ENCODE data around the gene UBE2O. TPM values are rescaled to one million over a fixed set of nuclear protein-coding genes. Genes with fewer than 3 reads are reported as not detected.

UBE2O gene
- 35.9 TPM for total RNA-seq
- long read RNA-seq, full-length matches to known transcripts = 6 of 45 reads
- long read RNA-seq, partial matches to known transcripts = 25 of 45 reads
- long read RNA-seq, other reads (novel, unspliced or antisense) = 14 of 45 reads

DNA sequence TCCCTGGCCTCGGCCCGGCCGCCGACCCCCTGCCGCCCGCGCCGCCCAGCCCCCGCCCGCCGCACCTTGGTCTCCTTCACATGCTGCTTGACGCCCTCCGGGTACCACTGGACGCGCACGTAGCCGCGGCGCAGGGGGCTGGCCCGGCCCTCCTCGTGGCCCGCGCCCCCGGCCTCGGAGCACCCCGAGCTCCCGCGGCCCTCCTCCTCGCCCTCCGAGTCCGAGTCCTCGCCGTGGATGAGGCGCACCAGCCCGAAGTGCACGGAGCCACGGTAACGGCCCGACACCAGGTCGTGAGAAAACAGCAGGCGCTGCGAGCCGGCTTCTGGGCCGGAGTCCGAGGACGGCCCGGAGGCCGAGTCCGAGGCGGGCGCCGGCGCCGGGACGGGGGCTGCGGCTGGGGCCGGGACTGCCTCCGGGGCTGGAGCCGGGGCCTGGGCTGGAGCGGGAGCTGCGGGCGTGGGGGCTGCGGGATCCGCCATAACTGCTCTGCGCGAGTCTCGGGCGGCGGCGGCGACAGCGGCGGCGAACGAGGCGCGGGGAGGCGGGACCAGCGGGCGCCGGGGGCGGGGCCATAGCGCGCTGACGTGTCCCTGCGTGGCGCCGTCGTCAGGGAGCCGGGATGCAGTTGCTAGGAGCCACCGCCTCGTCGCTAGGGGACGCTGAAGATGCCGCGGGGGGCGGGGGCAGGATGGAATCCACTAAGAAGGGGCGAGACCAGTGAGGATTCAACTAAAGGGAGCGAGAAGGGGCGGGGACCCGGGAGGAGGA is at the start of gene UBE2O:
TSS of gene UBE2O (minus strand) at position 493 of the 771 bp plus-strand sequence. CDS start at position 482, 11 bp downstream.
- ATAC-seq (ENCODE audit: poor library complexity) (peak; percentile 96), DNase-seq (peak; percentile 94)
- intact Hi-C loops (cut with DNase I) = no loop called here

DNA sequence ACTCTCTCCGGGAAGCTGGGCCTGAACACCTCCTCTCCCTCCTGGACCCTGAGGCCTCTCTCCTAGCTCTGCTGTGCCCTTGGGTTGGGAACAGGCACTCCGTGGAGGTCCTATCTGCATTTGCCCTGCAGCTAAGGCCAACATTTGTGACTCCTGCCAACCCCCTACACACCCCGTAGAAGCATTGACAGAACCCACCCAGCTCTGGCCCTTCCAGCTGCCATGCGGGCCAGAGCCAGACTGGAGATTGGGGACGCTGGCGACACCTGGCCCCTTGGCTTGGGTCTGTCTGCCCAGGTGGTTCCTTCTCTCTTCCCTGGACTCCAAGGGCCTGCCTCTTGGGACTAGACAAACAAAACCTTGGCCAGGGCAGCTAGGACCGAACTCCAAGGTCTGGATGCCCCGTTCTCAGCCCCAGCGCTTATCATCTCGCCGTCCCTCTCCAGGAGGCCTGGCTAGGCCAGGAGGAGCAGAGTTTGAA is 48.9 kb upstream of the UBE2O start:
- intact Hi-C loops (cut with DNase I) = no loop called here
- no peak for ATAC-seq (ENCODE audit: poor library complexity)

DNA sequence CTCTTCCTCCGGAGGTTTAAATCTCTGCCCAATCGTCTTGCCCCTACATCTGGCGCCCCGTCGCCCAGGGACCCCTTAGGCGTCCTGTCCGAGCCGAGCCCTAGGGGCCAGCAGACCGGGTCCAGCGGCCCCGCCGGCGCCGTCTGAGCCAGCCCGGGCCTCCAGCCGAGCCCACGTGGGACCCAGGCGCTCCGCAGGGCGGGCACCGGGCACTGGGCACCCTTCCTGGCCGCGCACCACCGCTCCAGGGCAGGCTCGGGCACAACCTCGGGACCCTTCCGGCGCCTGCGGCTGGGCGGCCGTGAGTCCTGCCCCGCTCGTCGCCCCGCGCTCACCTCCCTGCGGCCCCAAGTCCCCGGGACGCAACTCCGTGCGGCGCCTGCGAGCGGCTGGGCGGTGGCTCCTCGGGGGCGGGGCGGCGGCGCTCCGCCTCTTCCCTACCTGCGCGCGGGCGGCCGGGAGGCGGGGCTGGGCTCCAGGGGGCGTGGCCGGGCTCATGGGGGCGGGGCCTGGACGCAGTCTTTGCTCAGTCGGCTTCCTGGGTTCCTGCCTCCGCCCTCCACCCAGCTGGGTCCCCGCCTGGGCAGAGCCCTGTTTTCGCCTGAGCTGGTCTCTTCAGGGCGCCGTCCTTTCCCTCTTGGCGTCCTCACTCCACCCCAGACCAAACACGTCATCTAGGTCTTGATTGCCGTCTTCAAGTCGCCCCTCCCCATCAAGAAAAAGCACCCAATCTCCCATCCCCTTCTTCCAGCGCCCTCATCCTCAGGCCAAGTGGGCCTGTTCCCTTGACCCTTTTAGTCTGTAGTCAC is 48.3 kb upstream of the UBE2O start, which contains the start of gene RHBDF2:
TSS of gene RHBDF2 (minus strand) at position 406 of the 809 bp plus-strand sequence. CDS start 19,899 bp downstream, outside the sequence.
- intact Hi-C loops (cut with DNase I) = no loop called here
- peak; percentile 90 for ATAC-seq (ENCODE audit: poor library complexity)
- DNase-seq = peak; percentile 95

More for the DNA sequence above, 48.9 kb upstream of the UBE2O start:
- DNase-seq = no peak

DNA sequence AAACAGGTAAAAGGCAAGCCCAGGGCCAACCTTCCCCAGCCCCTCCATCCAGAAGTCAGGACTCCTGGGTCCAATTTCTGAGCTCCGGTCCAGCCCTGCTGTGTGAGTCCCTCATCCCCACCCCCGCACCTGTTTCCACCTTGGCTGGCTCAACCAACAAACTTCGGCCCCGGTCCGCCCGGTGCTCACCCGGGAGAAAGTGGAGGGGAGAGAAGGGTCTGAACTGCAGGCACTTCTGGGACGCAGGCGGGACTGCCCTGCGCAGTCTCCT is 47.7 kb upstream of the UBE2O start:
- ATAC-seq (ENCODE audit: poor library complexity) = peak; percentile 1
- intact Hi-C loops (cut with DNase I) = no loop called here
- DNase-seq = no peak

DNA sequence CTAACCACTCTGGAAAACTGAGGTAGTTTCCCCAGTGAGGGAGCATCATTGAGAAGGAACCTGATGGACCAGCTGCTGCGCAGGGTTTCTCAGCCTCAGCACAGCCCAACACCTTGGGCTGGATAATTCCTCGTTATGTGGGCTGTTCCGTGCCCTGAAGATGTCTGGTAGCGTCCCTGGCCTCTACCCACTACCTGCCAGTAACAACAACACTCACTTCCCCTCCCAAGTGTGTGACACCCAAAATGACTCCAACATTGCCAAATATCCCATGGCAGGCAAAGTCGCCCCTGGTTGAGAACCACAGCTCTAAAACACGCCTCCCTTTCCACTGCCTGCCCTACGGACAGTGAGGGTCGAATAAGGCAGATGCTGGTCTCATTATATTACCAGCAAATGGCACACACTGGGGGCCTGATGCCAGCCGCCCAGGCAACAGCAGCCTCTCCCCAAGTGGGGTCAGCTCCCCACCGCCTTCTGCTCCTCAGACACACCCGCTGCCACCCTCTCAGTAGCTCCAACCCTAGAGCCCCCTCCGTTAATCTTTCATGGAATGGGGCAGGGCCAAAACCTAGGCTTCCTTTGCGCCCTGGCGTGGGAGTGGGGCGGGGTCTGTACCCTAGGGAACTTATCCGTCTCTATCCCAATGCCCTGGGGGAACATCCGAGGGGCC is 47.3 kb upstream of the UBE2O start:
- DNase-seq = no peak
- intact Hi-C loops (cut with DNase I) = no loop called here
- ATAC-seq (ENCODE audit: poor library complexity) = no peak

DNA sequence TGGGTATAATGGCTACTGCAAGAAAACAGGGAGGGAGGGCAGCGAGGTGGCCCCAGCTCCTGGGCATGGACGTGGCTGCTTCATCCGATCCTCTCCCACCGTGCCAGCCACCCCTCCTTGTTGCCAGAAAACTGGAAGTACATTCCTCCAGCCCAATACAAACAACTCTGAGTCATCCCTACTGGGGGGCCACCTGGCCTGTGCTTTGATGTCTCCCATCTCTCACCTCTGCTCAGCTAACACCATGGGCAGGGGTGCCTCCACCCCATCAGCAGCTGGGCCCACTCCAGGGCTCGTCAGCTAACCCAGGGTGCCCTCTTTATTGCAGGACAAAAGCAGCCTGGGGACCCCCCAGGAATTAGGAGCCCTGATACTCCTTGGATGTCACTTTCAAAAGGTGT is 46.3 kb upstream of the UBE2O start:
- no peak for ATAC-seq (ENCODE audit: poor library complexity)
- intact Hi-C loops (cut with DNase I) = no loop called here
- DNase-seq = no peak

DNA sequence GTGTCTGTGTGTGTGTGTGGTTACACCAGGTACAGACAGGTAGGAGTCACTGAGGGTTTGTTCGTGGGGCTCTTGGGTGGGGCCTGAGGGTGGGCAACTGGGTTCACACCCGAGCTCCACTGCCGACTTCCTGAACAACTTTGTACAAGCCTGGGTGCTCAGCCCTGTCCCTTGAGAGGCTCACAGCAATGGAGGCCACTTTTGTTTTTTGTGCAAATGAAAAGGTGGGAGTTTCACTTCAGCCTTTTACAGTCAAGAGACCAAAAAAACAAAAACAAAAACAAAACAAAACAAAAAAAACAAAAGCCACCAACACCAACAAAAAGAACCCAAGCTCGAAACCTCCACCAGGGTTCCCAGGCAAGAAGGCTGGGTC is 45.9 kb upstream of the UBE2O start:
- intact Hi-C loops (cut with DNase I) = no loop called here

DNA sequence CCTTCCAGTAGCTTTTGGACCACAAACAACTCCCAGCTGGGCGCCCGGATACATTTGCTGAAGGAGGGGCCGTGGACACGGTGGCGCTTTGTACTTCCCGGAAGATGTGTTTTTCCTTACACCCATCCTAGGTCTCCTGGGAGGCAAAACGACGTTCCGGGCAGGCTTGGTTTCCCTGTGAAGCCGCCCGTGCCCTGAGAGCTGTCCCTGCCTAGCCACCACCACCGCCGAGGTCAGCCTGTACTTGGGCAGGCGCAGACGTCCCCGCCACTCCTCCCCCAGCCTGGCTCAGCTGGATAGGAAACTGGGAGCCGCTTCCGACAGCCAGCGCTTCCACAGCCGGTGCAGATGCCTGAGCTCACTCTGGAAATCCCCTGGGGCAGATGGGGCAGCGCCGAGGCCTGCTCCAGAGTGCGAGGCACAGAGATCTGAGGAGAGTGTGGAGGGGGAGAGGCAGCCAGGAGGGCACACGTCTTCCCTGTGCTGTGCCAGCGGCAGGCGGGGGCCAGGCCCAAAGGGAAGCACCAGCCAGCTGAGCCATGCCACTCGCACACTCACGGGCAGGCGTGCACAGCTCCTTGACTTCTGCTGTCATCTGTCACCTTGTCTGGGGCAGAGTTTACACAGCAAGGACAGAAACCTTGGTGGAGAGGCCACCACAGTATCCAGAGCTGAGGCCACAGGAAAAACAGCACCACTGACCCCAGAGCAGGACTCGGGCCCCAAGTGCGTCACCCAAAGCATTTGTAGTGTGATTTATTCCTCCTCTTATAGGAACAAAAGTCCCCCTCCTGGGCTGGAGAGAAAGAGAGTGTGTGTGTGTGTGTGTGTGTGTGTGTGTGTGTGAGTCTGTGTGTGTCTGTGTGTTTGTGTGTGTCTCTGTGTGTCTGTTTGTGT is 45.3 kb upstream of the UBE2O start:
- peak; percentile 77 for ATAC-seq (ENCODE audit: poor library complexity)
- intact Hi-C loops (cut with DNase I) = no loop called here

More for the DNA sequence above, 45.9 kb upstream of the UBE2O start:
- no peak for ATAC-seq (ENCODE audit: poor library complexity)
- no peak for DNase-seq

DNA sequence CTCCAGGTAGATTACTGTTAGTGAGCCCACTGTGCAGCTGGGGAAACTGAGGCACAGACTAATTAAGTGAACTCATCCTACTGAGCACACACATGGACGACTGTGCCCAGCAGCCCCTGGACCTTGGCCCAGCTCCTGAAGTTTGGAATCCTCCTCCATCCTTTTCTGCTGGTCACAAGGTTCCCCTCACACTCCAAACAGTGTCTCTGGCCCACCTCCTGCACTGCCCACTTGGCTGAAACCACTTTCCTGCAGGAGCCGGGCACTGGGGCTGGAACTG is 44.7 kb upstream of the UBE2O start:
- DNase-seq (no peak), ATAC-seq (ENCODE audit: poor library complexity) (no peak)
- intact Hi-C loops (cut with DNase I) = no loop called here

More for the DNA sequence above, 45.3 kb upstream of the UBE2O start:
- peak; percentile 91 for DNase-seq

DNA sequence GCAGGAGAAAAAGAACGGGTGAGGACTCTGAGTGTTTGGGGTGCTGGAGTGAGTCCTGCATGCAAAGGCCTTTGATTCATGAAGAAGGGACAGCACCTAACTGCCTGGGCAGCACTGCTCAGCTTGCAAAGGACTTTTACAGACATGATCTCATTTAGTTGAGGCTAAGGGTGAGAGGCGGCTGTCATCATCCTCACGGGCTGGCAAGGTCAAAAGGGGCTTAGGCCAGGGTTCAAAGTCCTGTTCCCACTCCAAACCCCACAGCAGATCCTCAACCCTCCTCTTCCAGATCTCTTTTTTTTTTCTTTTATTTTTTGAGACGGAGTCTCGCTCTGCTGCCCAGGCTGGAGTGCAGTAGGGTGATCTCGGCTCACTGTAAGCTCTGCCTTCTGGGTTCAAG is 43.5 kb upstream of the UBE2O start:
- DNase-seq (no peak), ATAC-seq (ENCODE audit: poor library complexity) (no peak)
- intact Hi-C loops (cut with DNase I) = no loop called here

DNA sequence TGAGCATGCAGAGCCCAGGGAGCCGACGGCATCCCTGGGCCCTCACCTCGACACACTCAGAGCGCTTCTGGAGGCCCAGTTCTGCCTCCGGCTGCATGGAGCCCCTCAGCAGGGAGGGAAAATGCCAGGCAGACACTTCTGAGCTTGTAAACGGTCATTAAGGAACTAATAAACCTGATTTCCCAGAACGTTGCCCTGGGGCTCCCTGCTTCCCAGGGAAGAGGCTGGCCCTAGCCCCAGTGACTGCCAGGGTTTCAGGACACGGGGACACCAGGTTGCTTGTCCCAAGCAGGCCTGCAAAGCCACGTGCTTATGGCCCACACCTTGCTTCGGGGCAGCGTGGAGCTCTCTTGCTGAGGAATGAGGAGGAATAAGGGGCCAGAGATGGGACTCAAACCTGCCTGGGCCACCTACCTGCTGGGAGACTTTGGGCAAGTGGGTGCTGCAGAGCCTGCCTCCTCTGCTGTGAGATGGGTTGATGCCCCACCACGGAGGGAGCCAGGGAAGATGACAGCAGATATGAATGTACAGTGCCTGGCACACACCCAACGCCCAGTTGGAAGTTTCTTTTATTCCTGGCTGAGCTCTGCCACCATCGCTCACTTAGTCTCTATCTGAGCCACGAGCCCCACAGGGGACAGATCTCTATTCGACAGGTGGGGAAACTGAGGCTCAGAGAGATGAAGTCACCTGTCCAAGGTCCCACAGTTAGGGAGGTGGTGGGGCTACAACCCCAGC is 42.9 kb upstream of the UBE2O start:
- intact Hi-C loops (cut with DNase I) = no loop called here
- ATAC-seq (ENCODE audit: poor library complexity) = no peak
- DNase-seq = no peak

DNA sequence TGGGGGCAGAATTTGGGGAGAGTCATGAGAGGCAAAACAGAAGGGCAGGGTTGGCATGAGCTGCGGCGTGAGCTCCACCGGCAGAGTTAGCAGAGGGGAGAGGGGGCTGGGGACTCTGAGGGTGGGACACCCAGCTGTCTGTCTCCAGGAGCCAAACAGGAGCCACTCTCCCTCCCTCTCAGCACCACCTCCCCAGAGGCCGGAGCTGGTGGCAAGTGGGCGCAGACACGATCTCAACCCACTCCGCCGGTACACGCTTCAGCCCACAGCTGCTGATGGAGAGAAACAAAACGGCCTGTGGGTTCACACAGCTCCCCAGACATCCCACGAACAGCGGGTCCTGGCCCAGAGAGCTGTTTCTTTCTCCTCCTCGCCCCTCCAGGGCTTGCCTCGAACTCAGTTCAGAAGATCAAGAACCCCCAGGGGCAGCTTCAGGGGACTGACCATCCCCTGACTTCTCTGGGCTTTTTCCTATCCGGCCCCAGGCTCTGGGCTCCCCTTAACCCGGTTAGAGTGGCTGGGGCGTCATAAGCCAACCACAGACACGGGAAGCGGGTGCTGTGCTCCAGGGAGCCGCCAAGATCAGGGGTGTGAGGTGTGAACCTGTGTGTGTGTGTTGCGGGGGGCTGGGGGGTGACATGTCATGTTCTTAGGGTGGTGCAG is 40.7 kb upstream of the UBE2O start:
- ATAC-seq (ENCODE audit: poor library complexity) (no peak), DNase-seq (no peak)
- intact Hi-C loops (cut with DNase I) = no loop called here

DNA sequence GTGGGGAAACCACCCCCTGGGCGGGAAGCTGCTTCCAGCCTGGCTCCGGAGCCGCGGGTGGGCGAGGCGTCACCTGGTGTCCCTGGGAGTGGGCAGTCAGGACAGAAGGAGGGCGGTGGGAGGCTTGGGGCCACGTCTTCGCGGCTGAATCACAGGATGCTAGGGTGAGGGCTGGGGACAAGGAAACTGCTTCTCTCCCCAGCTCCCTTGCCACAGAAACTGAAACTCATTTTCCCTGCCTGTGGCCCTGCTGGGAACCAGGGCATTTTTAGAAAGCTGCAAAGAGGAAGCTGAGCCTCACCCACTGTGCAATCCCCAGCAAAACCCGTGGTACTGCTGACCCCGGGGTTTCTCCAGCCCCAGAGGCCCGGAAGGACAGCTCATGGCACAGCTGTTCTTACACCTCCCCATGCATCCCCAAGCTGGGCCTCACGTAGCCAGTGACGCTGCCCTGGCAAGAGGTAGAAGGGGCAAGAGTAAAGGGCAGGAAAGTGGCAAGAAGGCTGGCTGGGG is 40.1 kb upstream of the UBE2O start:
- intact Hi-C loops (cut with DNase I) = no loop called here
- DNase-seq = peak; percentile 83
- ATAC-seq (ENCODE audit: poor library complexity) = peak; percentile 58

DNA sequence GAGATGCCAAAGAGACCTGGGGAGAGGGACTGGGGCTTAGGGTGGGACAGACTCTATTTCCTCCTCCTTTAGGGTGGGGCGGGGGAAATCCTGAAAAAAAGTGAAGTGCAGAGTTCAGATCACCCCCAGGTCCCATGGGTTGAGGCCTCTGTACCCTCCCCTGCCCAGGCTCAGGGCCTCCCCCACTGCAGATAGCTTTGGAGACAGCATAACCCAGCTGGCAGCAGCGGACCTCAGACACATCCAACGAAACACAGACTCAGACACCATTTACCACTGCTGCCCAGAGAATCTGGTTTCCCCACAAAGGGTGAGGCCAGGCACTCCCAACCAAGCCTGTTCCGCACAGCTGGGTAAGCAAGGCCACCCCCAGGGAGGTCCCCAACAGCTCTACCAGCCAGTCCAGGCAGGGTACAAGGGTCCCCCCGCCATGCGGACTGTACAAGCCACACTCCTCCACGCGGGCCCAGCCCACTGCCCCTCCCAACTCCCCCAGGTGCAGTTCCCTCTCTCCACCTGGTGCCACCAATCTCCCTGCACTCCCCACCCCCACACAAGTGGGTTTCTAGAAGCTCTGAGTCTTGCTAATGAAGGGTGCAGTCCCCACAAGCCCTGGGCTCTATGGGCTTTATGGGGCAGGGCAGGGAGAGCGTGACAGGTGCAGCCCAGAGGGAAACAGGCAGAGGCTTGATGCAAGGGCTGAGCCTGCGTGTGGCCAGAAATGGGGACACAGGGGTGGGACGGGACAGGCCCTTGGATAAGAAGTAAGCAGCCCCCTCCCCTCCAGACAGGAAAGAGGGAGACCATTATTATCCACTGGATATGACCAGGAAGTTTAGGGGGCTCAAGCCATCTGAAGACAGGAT is 39.4 kb upstream of the UBE2O start:
- ATAC-seq (ENCODE audit: poor library complexity) = peak; percentile 32
- intact Hi-C loops (cut with DNase I) = no loop called here

DNA sequence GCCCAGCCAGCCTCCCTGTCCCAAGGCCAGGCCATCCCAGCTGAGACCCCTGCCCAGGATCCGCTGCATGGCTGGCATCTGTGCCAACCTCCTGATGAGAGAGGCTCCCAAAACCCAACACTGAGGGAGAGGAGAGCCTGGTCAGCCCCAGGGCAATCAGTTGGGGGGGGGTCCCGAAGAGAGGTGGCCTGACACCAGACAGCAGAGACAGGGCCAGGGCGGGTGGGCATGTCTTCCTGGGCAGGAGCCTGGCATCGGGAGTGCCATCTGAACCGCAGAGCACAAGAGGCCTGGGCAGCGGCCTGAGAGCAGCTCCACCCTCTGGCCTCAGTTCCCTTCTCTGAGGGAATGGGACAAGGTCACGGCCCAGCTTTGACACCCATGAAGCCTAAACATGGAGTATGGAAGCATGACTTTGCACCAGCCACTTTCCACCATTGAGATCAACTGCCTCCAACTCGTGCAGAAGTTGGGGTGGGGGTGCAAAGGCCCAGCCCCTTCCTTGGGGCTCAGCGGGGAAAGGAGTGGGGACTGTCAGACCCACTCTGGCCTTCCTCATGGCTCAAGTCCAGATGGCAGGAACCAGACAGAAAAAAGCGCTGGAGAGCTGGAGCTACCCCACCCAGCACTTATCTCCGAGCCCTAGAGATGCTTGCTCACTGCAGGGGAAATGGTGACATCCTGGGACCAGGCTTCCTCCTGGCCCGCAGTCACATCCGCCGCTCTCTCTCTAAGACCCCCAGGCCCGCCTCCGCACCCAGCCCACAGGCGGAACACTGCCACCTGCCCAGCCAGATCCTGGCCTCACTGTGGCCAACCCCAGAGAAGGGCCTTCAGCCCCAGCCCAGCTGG is 38.5 kb upstream of the UBE2O start:
- intact Hi-C loops (cut with DNase I) = no loop called here
- DNase-seq (peak; percentile 63), ATAC-seq (ENCODE audit: poor library complexity) (peak; percentile 23)

More for the DNA sequence above, 39.4 kb upstream of the UBE2O start:
- DNase-seq = peak; percentile 57

All from Right ventricle myocardium superior (tissue), 1 donor.